ENCODE measurements around the gene RPS2.

The RPS2 gene

GRCh38 chr16:1982013-1982433, 17.4 kb upstream of the RPS2 start:
- Histone ChIP-seq H3K4me1 (ENCODE audit: control insufficient read depth, insufficient read depth, low read length) (peaks cover 7% of the 10 kb centered on the region; the same call in 1 of the 2 replicates), H3K36me3 (ENCODE audit: control insufficient read depth in 2 of 2, insufficient read depth in 1 of 2, low read length in 2 of 2) (peaks cover 0 to 47% of the 10 kb centered on the region in 2 experiments; a peak in 1 of 3 replicates), H3K27ac (ENCODE audit: extremely low read depth, low read depth, low read length) (no peak overlapping the region), H3K4me3 (ENCODE audit: low read depth, low read length) (no peak overlapping the region), H3K9me3 (ENCODE audit: control insufficient read depth, insufficient read depth, low read depth, low read length) (no peaks in the 10 kb centered on the region)
- CTCF ChIA-PET, result interaction anchor here (0.6 to 1.4 kb wide), 2 partner anchors 22 to 980 kb away, joined by 3 read pairs; no protein-coding TSS in a partner anchor
- POLR2A ChIA-PET, result interaction anchor here (1.0 to 10.1 kb wide), 4 partner anchors 10 to 173 kb away, joined by 3 to 76 read pairs (median 11); partner anchors contain the start of genes RPS2, TBL3 and TRAF7
- no peak for TF ChIP-seq SCRT2 (tag by site-specific recombination; IDR thresholded peaks at IDR 0.05)
- TF ChIP-seq WT1 (tag by site-specific recombination; IDR thresholded peaks at IDR 0.05), result no peak
- no peak for TF ChIP-seq PBX3 (CRISPR knock-in tag; IDR thresholded peaks at IDR 0.05)
- no peak for TF ChIP-seq ZNF48 (tag by site-specific recombination; IDR thresholded peaks at IDR 0.05)
- no peak for TF ChIP-seq RBAK (tag by site-specific recombination; IDR thresholded peaks at IDR 0.05)
- TF ChIP-seq BCL6B (tag by site-specific recombination; IDR thresholded peaks at IDR 0.05), result no peak
- no peak for TF ChIP-seq ZNF549 (tag by site-specific recombination; IDR thresholded peaks at IDR 0.05)
- no peak for TF ChIP-seq ZNF837 (tag by site-specific recombination; IDR thresholded peaks at IDR 0.05)

- ChIA-PET CTCF (interaction anchor here (0.5 kb wide), 1 partner anchor 82 kb away, joined by 3 read pairs; no protein-coding TSS in a partner anchor), POLR2A (interaction anchor here (1.0 to 10.1 kb wide), 3 partner anchors 16 to 174 kb away, joined by 3 to 76 read pairs (median 8); partner anchors contain the start of genes RPS2 and TRAF7)
- TF ChIP-seq ZNF335 (tag by site-specific recombination; conservative IDR thresholded peaks at IDR 0.05) (0 out of 2 replicates have a peak, but pooled peaks have one; percentile 13), PATZ1 (tag by site-specific recombination; IDR thresholded peaks at IDR 0.05) (peak; percentile 9; the same call in 1 of the 2 replicates), EGR2 (tag by site-specific recombination; IDR thresholded peaks at IDR 0.05; ENCODE audit: low read depth) (peak; percentile 41; the same call in 1 of the 2 replicates), BCL11B (tag by site-specific recombination; IDR thresholded peaks at IDR 0.05; ENCODE audit: low read depth) (no peak), PRDM2 (tag by site-specific recombination; IDR thresholded peaks at IDR 0.05; ENCODE audit: borderline replicate concordance) (no peak), ZNF449 (tag by site-specific recombination; IDR thresholded peaks at IDR 0.05) (0 out of 2 replicates have a peak, but pooled peaks have one; percentile 21), GLIS1 (tag by site-specific recombination; IDR thresholded peaks at IDR 0.05) (peak; percentile 23; the same call in 1 of the 2 replicates), SP2 (tag by site-specific recombination; IDR thresholded peaks at IDR 0.05) (peak; percentile 51)
- H3K4me1 ChIP-seq (ENCODE audit: control insufficient read depth, insufficient read depth, low read length), result peaks cover 7% of the 10 kb centered on the region; the same call in 1 of the 2 replicates
- no peak within 1 kb of the TSS for H3K27ac ChIP-seq (ENCODE audit: extremely low read depth, low read depth, low read length)
- no peaks in the 10 kb centered on the region for H3K9me3 ChIP-seq (ENCODE audit: control insufficient read depth, insufficient read depth, low read depth, low read length)
- peaks cover 0 to 47% of the 10 kb centered on the region in 2 experiments; a peak in 1 of 3 replicates for H3K36me3 ChIP-seq (ENCODE audit: control insufficient read depth in 2 of 2, insufficient read depth in 1 of 2, low read length in 2 of 2)
- H3K4me3 ChIP-seq (ENCODE audit: low read depth, low read length), result no peak within 1 kb of the TSS
Observed at GRCh38 chr16:1981398-1981836, 16.8 kb upstream of the RPS2 start, which contains the start of gene NOXO1. Gene NOXO1, minus strand, starts transcription at chr16:1981469. Its CDS starts 290 bp downstream, at chr16:1981179.
